ENCODE data around the gene PPIL1.

- TF ChIP-seq CTCF (IDR thresholded peaks at IDR 0.05; ENCODE audit: low read length) (no peak), EZH2 (IDR thresholded peaks at IDR 0.05; ENCODE audit: borderline replicate concordance, low read length) (no peak)
Measured at GRCh38 chr6:36808634-36809033, 66.0 kb downstream of the PPIL1 start.
